ENCODE measurements around the gene PIK3R2.

- no peak for TF ChIP-seq YY1 (IDR thresholded peaks at IDR 0.05; ENCODE audit: insufficient read depth, insufficient read length)
- no peak for TF ChIP-seq ZNF274 (IDR thresholded peaks at IDR 0.05; ENCODE audit: low read depth, low read length)
These were observed 18.8 kb downstream of the PIK3R2 start for GRCh38 chr19:18171605-18172327.
